ENCODE measurements around the gene FAM187B. TPM values are rescaled to one million over a fixed set of nuclear protein-coding genes. Genes with fewer than 3 reads are reported as not detected.
A peak's percentile ranks its signal among the peaks of the same experiment; 100 is the strongest.

FAM187B gene
- polyA plus RNA-seq (2013, experiment 1 of 2) = not detected
- polyA plus RNA-seq (2013, experiment 2 of 2) = not detected

DNA sequence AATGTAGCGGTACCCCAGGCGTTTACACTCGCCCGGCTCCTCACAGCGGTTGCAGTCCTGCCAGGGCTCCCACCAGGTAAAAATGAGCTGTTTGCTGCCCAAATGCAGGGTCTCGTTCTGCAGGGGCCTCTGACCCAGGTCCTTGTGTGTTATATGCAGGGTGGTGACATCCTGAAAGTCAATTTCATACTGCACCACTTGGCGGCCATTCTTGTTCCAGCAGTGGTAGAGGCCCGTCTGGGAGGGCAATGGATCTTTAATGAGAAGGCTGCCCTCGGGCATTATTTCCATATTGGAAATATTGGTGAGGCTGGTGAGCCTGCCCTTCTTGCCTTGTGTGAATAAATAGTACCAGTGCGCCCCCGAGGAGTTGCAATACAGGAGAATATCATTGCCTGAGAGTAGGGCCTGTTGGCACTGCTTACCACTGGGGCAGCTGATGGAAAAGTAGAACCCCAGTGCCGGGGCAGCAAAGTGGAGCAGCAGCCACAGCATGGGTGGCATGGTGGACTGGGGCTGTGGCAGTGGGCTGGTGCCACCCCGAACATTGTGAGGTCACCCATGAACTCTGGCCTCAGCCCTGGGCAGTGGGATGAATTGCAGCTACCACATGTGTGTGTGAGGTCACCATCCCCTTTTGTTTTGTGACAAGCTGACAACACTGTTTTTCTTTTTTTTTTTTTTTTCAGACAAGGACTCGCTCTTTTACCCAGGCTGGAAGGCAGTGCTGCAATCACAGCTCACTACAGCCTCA, at the start of gene FAM187B:
FAM187B (minus strand) TSS at position 563 of the 754 bp plus-strand sequence; CDS start at position 504, 59 bp downstream.
- Histone ChIP-seq H3K4me1 (ENCODE audit: control insufficient read depth, insufficient read depth, low read length, poor library complexity, severe bottlenecking) (no peaks in the 10 kb centered on the region), H3K4me3 (ENCODE audit: extremely low read depth, insufficient read depth, low read length, poor library complexity, severe bottlenecking) (no peak within 1 kb of the TSS), H3K36me3 (ENCODE audit: control insufficient read depth, insufficient read depth, low read length) (no peaks in the 10 kb centered on the region), H3K27ac (ENCODE audit: low read depth, low read length, severe bottlenecking) (no peak within 1 kb of the TSS), H3K9me3 (ENCODE audit: control insufficient read depth, low read length) (no peaks in the 10 kb centered on the region)
- WGBS, 2 experiments (ENCODE audit: insufficient coverage in 2 of 2) = 89 to 91% methylated on average over 12 of the region's 14 CpGs

DNA sequence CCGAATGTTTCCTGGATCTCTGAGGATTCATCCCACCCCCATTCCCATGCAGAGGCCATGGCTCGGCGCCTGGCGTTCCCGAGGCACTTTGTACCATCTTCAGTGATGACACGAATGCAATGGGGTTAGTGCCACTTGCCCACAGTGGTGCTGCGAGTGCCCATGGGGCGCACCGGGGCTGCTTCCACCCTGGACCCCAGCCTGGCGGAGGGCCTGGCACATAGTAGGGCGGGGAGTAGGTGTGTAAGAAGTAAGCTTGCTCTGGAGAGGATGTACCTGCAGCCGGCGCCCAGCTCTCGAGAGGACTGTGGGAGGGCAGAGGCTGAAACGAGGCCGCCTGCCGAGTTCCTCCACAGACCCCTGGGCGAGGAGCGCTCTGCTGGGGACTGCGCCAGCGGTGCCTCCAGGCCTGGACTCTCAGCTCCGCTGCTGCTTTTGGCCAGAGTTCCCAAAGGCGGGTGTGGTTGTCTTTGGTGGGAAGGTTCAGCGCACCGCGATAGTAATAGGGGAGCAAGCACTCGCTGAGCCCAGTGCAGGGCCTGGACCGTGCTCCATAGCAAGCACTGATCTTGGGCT, 48.3 kb upstream of the FAM187B start:
- no peaks in the 10 kb centered on the region for H3K9me3 ChIP-seq (ENCODE audit: control insufficient read depth, low read length)
- H3K36me3 ChIP-seq (ENCODE audit: control insufficient read depth, insufficient read depth, low read length) = peaks cover 63% of the 10 kb centered on the region
- H3K4me3 ChIP-seq (ENCODE audit: extremely low read depth, insufficient read depth, low read length, poor library complexity, severe bottlenecking) = no peak overlapping the region
- 95 to 97% methylated on average over 24 to 28 of the region's 28 CpGs for WGBS, 2 experiments (ENCODE audit: insufficient coverage in 2 of 2)
- H3K27ac ChIP-seq (ENCODE audit: low read depth, low read length, severe bottlenecking) = no peak overlapping the region
- H3K4me1 ChIP-seq (ENCODE audit: control insufficient read depth, insufficient read depth, low read length, poor library complexity, severe bottlenecking) = no peaks in the 10 kb centered on the region

DNA sequence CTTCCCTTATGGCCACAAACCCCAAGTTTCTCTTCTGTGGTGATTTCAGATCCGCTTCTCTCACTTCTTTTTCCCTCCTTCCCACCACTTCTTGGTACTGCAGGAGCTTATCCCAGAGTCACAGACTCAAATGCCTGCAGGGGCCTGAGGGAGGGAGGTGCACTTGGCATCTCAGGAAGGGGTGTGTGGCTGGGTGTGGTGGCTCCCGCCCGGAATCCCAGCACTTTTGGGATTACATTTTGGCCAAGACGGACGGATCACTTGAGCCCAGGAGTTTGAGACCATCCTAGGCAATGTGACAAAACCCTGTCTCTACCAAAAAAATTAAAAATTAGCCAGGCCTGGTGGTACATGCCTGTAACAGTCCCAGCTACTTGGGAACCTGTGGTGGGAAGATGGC, 45.8 kb upstream of the FAM187B start:
- Histone ChIP-seq H3K4me3 (ENCODE audit: extremely low read depth, insufficient read depth, low read length, poor library complexity, severe bottlenecking) (no peak overlapping the region), H3K9me3 (ENCODE audit: control insufficient read depth, low read length) (no peaks in the 10 kb centered on the region), H3K36me3 (ENCODE audit: control insufficient read depth, insufficient read depth, low read length) (peaks cover 79% of the 10 kb centered on the region), H3K27ac (ENCODE audit: low read depth, low read length, severe bottlenecking) (no peak overlapping the region), H3K4me1 (ENCODE audit: control insufficient read depth, insufficient read depth, low read length, poor library complexity, severe bottlenecking) (no peaks in the 10 kb centered on the region)
- 97% methylated on average over 4 of the region's 5 CpGs; no CpG with 5 or more reads in 1 of the 2 experiments for WGBS, 2 experiments (ENCODE audit: insufficient coverage in 2 of 2)

DNA sequence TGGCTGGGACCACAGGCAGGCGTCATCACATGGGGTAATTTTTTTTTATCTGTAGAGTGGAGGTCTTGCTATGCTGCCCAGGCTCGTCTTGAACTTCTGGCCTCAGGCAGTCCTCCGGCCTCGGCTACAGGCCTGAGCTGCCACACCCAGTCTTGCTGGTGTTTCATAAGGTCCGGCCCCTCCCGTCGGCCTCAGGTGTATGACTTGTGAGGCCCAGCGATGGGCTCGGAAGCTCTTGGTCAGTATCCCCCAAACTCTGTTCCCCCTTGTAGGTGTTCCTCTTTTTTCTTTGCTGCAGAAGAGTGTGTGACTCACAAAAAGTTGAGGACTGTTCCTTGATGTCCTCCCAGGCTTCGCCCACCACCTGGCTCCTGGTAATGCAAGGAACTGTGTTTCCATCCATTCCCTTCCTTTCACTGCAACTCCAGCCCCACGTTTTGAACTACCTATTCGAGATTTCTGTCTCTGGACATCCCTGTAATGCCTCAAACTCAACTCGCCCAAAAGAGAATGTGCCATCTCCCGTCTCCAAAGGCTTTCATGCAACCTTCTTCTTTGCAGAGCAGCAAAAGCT, 45.2 kb upstream of the FAM187B start:
- H3K36me3 ChIP-seq (ENCODE audit: control insufficient read depth, insufficient read depth, low read length) = peaks cover 73% of the 10 kb centered on the region
- H3K27ac ChIP-seq (ENCODE audit: low read depth, low read length, severe bottlenecking) = no peak overlapping the region
- no peaks in the 10 kb centered on the region for H3K4me1 ChIP-seq (ENCODE audit: control insufficient read depth, insufficient read depth, low read length, poor library complexity, severe bottlenecking)
- H3K9me3 ChIP-seq (ENCODE audit: control insufficient read depth, low read length) = no peaks in the 10 kb centered on the region
- 84 to 85% methylated on average over 12 to 14 of the region's 14 CpGs for WGBS, 2 experiments (ENCODE audit: insufficient coverage in 2 of 2)
- no peak overlapping the region for H3K4me3 ChIP-seq (ENCODE audit: extremely low read depth, insufficient read depth, low read length, poor library complexity, severe bottlenecking)

DNA sequence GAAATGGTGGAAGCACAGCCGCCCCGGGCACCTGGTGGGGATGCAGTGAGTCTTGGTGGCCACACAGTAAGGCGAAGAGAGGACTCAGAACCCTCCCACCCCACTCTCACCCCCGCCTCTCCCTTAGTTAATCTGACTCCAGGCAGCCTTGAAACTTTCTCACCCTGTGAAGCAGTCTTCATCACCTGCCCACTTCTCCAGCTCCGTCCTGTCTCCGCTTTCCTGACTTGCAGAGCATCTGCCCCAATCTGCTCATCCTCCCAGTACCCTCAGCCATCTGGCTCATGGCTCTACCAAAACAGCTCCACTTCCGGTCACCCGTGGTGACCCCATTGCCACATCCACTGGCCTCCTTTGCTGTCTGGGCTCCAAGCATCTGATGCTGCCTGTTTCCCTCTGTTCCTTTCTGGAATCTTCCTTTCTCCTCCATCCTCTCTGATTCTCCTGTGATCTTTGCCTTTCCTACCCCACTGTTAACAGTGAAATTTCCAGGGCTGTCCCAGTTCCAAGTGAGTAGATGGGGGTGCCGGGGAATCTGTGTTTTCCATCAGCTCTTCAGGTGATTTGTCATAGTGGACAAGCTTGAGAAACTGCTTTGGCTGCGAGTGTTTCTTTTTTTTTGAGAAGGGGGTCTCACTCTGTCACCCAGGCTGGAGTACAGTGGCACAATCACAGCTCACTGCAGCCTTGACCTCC, 44.6 kb upstream of the FAM187B start:
- Histone ChIP-seq H3K27ac (ENCODE audit: low read depth, low read length, severe bottlenecking) (no peak overlapping the region), H3K36me3 (ENCODE audit: control insufficient read depth, insufficient read depth, low read length) (peaks cover 67% of the 10 kb centered on the region), H3K4me1 (ENCODE audit: control insufficient read depth, insufficient read depth, low read length, poor library complexity, severe bottlenecking) (no peaks in the 10 kb centered on the region), H3K4me3 (ENCODE audit: extremely low read depth, insufficient read depth, low read length, poor library complexity, severe bottlenecking) (no peak overlapping the region), H3K9me3 (ENCODE audit: control insufficient read depth, low read length) (no peaks in the 10 kb centered on the region)
- 88% methylated on average over 8 to 10 of the region's 10 CpGs for WGBS, 2 experiments (ENCODE audit: insufficient coverage in 2 of 2)

DNA sequence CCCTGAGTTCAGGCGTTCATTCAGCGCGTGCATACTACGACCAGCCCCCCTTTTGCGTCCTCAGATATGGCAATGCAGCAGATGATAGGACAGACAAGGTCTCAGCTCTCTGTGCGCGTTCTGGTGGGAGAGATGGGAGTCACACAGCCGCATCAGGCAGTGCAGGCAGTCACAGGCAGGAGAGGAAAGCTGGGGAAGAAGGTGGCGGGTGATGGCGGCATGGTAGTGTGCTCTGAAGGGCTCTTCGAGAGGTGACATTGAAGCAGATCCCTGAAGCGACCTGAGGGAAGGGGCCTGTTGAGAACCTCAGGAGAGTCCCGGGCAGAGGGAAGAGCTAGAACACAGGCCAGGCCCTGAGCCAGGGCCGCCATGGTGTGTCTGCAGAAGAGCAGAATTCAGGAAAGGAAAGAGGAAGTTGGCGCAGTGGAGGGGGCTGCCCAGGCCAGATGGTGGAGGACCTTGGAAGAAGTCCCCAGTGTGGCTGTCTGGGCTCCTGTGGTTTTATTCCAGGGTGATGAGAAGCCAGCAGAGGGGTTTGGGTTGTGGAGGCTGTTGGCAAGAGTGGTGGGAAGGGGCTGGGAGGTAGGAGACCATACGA, 43.7 kb upstream of the FAM187B start:
- 93 to 94% methylated on average over 15 to 16 of the region's 16 CpGs for WGBS, 2 experiments (ENCODE audit: insufficient coverage in 2 of 2)
- H3K4me3 ChIP-seq (ENCODE audit: extremely low read depth, insufficient read depth, low read length, poor library complexity, severe bottlenecking) = no peak overlapping the region
- H3K4me1 ChIP-seq (ENCODE audit: control insufficient read depth, insufficient read depth, low read length, poor library complexity, severe bottlenecking) = peaks cover under 1% of the 10 kb centered on the region
- H3K9me3 ChIP-seq (ENCODE audit: control insufficient read depth, low read length) = no peaks in the 10 kb centered on the region
- no peak overlapping the region for H3K27ac ChIP-seq (ENCODE audit: low read depth, low read length, severe bottlenecking)
- H3K36me3 ChIP-seq (ENCODE audit: control insufficient read depth, insufficient read depth, low read length) = peaks cover 65% of the 10 kb centered on the region

DNA sequence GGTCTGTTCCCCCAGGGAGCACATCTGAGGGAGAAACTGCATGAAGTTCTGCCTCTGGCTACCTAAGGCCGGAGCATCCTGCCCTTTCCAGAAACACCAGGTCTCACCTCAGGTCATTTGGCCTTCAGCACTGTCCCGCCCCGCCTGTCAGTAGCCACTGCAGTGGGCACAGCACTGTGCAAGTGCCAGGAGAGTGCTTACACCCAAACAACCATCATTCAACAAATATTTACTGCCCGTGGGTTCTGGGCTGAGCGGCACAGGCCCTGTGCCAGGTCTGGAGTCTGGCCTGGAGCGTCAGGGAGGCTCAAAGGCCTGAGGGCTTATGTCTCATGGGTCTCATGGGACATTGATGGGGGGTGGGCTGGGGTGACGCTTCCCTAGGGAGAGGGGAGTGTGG, 43.0 kb upstream of the FAM187B start:
- Histone ChIP-seq H3K4me3 (ENCODE audit: extremely low read depth, insufficient read depth, low read length, poor library complexity, severe bottlenecking) (no peak overlapping the region), H3K27ac (ENCODE audit: low read depth, low read length, severe bottlenecking) (no peak overlapping the region), H3K4me1 (ENCODE audit: control insufficient read depth, insufficient read depth, low read length, poor library complexity, severe bottlenecking) (peaks cover 5% of the 10 kb centered on the region), H3K36me3 (ENCODE audit: control insufficient read depth, insufficient read depth, low read length) (peaks cover 58% of the 10 kb centered on the region), H3K9me3 (ENCODE audit: control insufficient read depth, low read length) (no peaks in the 10 kb centered on the region)
- 86 to 94% methylated on average over 3 to 6 of the region's 7 CpGs for WGBS, 2 experiments (ENCODE audit: insufficient coverage in 2 of 2)

DNA sequence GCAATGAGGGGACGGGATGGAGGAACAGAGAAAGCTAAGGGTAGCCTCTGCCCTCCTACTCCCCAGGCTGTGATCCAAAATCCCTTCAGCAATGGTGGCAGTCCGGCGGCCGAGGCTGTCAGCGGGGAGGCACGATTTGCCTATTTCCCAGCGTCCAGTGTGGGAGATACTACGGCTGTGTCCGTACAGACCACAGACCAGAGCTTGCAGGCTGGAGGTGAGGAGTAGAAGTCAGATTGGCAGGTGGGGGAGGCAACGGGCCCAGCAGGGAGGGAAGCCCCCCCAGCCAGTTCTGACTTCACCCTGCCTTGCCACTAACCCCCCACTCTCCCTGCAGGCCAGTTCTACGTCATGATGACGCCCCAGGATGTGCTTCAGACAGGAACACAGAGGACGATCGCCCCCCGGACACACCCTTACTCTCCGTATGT, 41.9 kb upstream of the FAM187B start:
- H3K9me3 ChIP-seq (ENCODE audit: control insufficient read depth, low read length) = no peaks in the 10 kb centered on the region
- peaks cover 5% of the 10 kb centered on the region for H3K4me1 ChIP-seq (ENCODE audit: control insufficient read depth, insufficient read depth, low read length, poor library complexity, severe bottlenecking)
- H3K4me3 ChIP-seq (ENCODE audit: extremely low read depth, insufficient read depth, low read length, poor library complexity, severe bottlenecking) = no peak overlapping the region
- WGBS, 2 experiments (ENCODE audit: insufficient coverage in 2 of 2) = 96 to 100% methylated on average over 9 to 13 of the region's 16 CpGs
- peaks cover 59% of the 10 kb centered on the region for H3K36me3 ChIP-seq (ENCODE audit: control insufficient read depth, insufficient read depth, low read length)
- H3K27ac ChIP-seq (ENCODE audit: low read depth, low read length, severe bottlenecking) = no peak overlapping the region

DNA sequence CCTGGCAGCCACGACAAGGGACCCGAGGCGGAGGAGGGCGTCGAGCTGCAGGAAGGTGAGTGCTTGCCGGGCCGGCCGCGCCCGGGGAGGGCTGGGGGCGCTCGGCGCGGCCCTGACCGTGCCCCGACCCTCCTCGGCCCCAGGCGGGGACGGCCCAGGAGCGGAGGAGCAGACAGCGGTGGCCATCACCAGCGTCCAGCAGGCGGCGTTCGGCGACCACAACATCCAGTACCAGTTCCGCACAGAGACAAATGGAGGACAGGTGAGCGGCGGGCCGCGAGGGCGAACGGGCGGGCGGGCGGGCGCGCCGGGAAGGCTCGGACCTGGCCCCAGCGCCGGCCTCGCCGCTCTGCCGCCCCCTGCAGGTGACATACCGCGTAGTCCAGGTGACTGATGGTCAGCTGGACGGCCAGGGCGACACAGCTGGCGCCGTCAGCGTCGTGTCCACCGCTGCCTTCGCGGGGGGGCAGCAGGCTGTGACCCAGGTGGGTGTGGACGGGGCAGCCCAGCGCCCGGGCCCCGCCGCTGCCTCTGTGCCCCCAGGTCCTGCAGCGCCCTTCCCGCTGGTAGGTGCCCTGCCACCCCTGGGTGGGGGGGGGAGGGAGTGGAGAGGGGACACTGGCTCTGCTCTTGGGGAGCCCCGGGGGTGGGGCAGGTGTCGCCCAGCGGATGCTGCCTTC, 41.0 kb upstream of the FAM187B start:
- Histone ChIP-seq H3K4me1 (ENCODE audit: control insufficient read depth, insufficient read depth, low read length, poor library complexity, severe bottlenecking) (peaks cover 5% of the 10 kb centered on the region), H3K36me3 (ENCODE audit: control insufficient read depth, insufficient read depth, low read length) (peaks cover 58% of the 10 kb centered on the region), H3K4me3 (ENCODE audit: extremely low read depth, insufficient read depth, low read length, poor library complexity, severe bottlenecking) (peak overlapping the region; percentile 41), H3K27ac (ENCODE audit: low read depth, low read length, severe bottlenecking) (peak overlapping the region; percentile 57), H3K9me3 (ENCODE audit: control insufficient read depth, low read length) (no peaks in the 10 kb centered on the region)
- WGBS, 2 experiments (ENCODE audit: insufficient coverage in 2 of 2) = 1% methylated on average over 18 to 55 of the region's 66 CpGs

Data from mesodermal cell (in vitro differentiated cells).